NCI-H82 treated with DMSO at 0.1 percent for 48 hours (cell line): ENCODE data around the gene ACAP1.
A peak's percentile ranks its signal among the peaks of the same experiment; 100 is the strongest.

ENCODE experiments used
- DNase-seq: peaks from one replicate; lab custom pipeline; 2025; ENCODE audit not compliant: unreplicated experiment; lab: John Stamatoyannopoulos, UW

The ACAP1 gene

GRCh38 chr17:7311110-7311705, 25.1 kb upstream of the ACAP1 start:
- no peak for DNase-seq

- no peak for DNase-seq
Measured at GRCh38 chr17:7312432-7313087, 23.8 kb upstream of the ACAP1 start.

- DNase-seq: peak; percentile 17
Measured at GRCh38 chr17:7313088-7313889, 23.0 kb upstream of the ACAP1 start.

- DNase-seq: no peak
Measured at GRCh38 chr17:7313890-7314718, 22.2 kb upstream of the ACAP1 start.

- peak; percentile 59 for DNase-seq
Measured at GRCh38 chr17:7314719-7315569, 21.4 kb upstream of the ACAP1 start, which contains the start of gene GPS2. Gene GPS2 (minus strand): TSS chr17:7315360. CDS start chr17:7315052, 308 bp downstream.

- DNase-seq: no peak
Measured at GRCh38 chr17:7315570-7316235, 20.6 kb upstream of the ACAP1 start.

GRCh38 chr17:7317161-7317803, 19.0 kb upstream of the ACAP1 start:
- DNase-seq: no peak

- DNase-seq: no peak
Measured at GRCh38 chr17:7318121-7318860, 18.0 kb upstream of the ACAP1 start.

GRCh38 chr17:7321466-7321865, 14.9 kb upstream of the ACAP1 start:
- DNase-seq: no peak

GRCh38 chr17:7322520-7323194, 13.7 kb upstream of the ACAP1 start:
- DNase-seq: no peak

- no peak for DNase-seq
Measured at GRCh38 chr17:7323731-7324437, 12.4 kb upstream of the ACAP1 start.

- no peak for DNase-seq
Measured at GRCh38 chr17:7324438-7324779, 11.9 kb upstream of the ACAP1 start.

- no peak for DNase-seq
Measured at GRCh38 chr17:7325031-7325528, 11.2 kb upstream of the ACAP1 start.

GRCh38 chr17:7326186-7326585, 10.1 kb upstream of the ACAP1 start:
- no peak for DNase-seq

GRCh38 chr17:7327056-7327455, 9.3 kb upstream of the ACAP1 start:
- DNase-seq: no peak

GRCh38 chr17:7327501-7327900, 8.8 kb upstream of the ACAP1 start:
- no peak for DNase-seq

- DNase-seq: no peak
Measured at GRCh38 chr17:7328009-7328408, 8.3 kb upstream of the ACAP1 start.
